ENCODE measurements around the gene EFCAB6.

The EFCAB6 gene

DNA sequence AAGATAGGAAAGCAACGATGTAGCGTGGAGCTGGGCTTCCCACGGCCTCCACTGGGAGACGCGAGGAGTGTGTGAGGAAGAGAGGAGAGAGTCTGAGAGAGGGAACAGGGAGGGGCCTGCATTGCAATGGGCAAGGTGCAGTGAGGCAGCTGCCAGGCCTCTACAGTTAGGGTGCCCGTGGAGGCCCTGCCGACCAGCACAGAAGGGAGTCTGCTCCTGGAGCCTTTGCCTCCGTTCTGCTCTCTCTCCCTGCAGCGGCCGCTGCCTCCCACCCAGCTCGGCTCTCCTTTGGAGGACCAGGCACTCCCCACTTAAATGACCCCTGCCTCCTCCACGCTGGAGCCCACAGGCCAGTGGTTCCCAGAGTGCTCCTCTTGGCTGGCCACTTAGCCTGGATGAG, 181.7 kb downstream of the EFCAB6 start:
- FAIRE-seq = no peak

DNA sequence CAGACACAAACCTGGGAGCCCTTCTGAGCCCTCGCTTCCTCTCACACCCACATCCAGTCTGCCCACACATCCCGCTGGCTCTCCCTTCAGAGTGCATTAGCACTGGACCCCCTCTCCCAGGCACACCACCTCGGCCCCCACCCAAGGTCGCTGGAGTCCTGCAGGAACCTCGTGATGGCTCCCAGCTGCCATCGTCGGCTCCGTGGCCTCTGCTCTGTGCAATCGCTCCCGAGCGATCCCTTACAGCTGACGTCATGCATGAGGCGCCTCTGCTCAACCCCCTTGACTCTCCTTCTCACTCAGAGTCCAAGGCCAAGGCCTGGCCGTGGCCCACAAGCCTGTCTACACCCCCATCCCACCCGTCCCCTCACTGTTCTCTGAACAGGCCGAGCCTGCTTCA, 183.9 kb downstream of the EFCAB6 start:
- no peak for FAIRE-seq

DNA sequence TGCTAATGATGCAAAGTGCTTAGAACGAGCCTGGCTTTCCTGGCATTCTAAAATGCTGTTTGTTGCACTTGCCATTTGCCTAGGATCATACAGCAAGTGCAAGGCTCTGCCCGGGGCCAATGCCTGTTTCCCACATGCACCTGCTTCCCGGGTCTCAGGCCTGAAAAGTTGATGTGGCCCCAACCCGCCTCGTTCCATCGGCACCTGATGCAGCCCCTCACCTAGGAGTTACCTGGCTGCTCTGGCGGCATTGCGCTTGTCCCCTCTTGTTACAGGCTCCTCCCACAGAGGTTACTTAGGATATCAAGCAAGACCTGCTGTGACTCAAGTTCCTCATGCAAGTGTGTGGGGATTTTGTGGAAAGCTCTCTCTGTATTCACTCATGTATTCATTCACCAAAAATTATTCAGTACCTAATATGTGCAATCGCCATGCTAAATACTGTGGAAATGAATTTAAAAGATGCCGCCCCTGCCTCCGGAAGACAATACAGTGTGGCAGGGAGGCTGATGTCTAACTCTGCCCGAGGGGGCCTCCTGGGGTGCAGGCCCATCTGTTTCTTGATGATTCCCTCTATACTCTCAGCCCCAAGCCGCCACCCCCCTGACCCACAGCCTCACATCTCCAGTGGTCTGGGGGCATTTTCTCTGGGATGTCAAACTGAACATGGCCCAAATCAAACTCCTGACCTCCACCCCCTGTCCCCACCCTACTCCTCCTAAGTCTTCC, 184.5 kb downstream of the EFCAB6 start:
- no peak for FAIRE-seq

DNA sequence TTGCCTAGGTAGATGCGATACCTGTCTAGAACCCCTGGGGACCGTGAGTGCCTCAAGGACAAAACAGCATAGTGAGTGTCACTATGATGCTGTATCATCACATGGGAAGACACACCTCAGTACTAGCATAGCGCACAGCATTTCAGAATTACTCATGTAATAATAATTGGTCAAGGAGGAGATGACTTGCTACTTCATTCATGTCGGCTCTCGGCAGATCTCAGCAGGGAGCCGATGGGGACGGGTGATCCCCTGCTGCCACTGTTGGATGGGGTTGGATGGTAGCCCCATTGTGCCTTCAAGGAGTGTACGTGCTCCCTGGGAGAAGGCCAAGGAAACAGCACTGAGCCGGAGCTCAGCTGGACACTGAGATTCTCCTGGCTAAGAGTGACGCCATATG, 186.9 kb downstream of the EFCAB6 start:
- no peak for FAIRE-seq

DNA sequence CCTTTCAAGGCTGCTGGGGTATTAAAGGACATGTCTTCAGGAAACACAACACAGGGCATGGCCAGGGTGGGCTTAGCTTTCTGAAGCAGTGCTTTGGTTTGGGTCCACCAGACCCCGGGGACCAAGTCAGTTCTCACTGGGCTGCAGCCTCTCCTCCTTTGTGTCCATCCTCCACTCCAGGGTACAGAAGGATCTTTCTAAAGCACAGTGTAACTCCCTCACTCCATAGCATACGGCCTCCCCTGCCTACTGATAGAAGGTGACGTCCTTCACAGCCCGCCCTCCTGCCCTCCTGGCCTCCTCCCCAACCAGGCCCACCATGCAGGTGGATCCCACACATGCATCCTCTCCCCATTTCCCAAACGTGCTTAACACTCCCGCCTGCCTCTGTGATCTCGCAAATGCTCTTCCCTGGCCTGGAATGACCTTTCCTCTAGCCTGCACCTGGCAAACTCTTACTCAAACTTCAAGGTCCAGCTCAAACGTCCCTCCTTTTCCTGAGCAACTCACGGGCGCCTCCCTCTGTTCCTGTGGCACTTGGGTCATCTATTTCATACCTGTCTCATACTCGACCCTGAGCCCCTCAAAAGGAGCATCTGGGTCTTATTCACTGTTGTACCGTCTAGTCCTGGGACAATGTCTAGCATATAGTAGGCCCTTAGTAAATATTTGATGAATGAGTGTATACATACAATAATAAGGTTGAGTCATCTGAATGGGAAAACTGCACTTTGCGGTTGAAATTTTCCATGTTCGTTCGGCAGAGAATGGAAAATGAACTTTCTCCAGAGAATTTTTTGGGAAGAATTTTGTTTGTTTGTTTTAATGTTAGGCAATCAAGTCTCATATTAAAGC, 187.7 kb downstream of the EFCAB6 start:
- FAIRE-seq = no peak

DNA sequence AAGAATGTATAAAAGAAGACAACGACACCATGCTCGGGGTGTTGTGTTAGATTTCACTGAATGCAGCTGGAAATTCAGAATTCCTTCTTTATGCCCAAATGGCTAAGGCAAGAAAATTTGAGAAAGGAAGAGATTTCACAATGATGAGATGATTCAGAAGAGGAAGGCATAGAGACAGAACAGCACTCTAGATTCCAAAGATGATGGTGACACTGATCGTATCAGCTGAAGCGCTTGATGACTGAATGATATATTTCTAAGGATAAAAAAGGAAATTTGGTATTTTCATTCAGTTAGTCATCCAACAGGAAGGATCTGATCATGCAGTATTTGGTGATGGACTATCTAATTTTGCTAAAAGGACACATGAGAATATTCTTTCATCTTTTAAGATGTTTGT, 189.2 kb downstream of the EFCAB6 start:
- FAIRE-seq = no peak

DNA sequence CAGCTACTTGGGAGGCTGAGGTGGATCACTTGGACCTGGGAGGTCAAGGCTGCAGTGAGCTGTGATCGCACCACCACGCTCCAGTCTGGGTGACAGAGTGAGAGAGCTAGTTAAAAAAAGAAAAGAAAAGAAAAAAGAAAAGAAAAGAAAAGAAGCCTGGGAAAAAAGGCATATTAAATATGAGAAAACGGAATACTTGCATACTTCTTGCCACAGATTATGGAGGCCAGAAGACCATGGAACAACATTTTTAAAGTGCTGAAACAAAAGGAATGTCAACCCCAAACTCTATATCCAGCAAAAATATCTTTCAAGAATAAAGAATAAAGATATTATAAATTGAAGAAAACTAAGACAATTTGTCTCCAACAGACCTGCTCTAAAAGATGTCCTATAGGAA, 191.9 kb downstream of the EFCAB6 start:
- FAIRE-seq = no peak

DNA sequence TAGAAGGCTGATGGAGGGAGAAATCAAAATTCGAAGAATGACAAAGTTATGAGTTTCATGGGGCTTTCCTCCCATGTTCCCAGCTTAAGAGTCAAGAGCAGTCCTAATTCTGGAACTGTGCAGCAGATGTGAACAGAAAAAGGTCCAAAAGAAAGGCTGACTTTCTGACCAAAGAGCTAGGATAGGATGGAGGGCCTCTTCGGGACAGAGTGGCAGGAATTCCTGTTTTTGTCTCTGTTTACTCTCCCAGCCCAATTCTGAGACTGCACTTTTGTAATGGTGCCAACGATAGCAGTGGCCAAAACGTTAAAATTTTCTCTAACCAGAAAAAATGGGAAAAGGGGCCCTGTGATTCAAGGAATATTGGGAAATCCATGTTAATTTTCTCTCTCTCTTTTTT, 193.6 kb downstream of the EFCAB6 start:
- no peak for FAIRE-seq

DNA sequence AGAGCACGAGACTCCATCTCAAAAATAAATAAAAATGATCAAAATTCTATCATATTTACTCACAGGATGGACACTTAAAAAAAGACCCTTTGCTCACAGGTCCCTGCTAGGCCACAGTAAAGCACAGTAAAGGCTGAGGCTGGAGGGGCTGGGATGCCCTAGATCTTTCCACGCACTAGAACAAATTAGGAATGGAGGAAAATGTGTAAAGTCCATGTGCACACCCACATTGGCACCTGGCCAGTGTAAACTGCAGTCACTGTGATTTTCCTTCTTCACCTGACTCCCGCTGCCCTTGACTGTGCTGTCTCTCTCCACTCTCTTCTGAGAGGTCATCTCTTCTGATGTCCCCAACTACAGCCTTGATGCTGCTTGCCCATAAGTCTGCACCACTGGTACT, 195.5 kb downstream of the EFCAB6 start:
- FAIRE-seq = no peak

DNA sequence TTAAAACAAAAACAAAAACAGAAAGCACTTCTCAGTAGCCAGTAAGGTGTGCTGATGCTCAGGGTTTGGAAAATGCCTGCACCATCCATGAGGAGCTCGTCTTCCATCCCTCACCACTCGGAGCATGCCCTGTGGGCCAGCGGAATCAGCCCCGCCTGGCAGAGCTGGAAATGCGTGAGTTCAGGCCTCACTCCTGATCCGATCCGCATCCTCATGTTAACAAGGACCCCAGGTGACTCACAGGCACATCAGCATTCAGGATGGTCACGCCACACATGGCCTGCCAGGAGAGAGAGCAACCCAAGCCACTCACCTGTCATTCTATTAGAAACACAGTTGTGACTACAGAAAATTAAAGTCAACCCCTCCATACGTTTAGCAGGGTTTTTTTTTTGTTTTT, 211.8 kb downstream of the EFCAB6 start:
- FAIRE-seq = no peak

DNA sequence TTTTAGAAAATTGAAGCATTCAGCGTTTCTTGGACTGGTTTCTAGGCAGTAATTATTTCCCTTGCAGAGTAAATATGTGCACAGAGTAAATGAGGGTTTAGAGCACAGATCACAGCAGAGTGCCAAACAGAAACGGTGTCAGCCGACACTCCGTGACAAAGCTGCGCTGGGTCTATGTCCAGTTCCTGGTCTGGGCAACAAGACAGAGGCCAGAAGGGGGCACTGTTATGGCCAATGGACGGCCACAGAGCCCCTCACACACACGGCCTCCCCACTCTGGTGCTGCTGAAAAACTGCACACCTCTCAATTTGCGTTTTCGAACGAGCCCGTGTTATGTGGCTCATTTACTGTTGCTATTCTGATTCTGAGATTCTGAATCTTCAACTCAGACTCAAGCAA, 219.6 kb downstream of the EFCAB6 start:
- FAIRE-seq = no peak

DNA sequence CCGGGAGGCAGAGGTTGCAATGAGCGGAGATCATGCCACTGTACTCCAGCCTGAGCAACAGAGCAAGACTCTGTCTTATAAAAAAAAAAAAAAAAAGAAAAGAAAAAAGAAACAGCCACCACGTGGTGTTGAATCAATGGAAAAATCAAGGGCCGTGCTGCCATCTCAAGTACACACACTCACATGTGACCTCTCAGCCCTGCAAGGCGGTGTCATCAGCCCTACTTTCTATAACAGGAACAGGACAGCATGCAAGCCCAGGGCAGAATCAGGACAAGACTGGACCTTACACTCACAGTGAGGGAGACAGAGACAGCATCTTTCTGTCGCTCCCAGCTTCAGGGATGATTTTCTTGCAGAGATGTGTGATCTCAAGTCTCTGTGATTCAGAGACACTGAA, 220.7 kb downstream of the EFCAB6 start:
- FAIRE-seq = no peak

DNA sequence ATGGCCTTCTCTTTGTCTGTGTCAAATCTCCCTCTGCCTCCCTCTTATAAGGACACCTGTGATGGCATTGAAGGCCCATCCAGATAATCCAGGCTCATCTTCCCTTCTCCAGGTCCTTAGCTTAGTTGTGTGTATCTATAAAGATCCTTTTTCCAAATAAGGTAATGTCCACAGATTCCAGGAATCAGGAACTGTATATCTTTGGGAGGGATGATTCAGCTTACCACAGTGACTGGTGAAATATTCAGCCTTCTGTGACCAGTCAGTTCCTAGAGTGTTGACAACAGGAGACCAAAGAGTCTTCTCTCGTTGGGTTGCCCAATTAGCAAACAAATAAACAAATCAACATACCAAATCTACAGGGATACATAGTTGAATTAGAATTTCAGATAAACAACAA, 224.5 kb downstream of the EFCAB6 start:
- no peak for FAIRE-seq

DNA sequence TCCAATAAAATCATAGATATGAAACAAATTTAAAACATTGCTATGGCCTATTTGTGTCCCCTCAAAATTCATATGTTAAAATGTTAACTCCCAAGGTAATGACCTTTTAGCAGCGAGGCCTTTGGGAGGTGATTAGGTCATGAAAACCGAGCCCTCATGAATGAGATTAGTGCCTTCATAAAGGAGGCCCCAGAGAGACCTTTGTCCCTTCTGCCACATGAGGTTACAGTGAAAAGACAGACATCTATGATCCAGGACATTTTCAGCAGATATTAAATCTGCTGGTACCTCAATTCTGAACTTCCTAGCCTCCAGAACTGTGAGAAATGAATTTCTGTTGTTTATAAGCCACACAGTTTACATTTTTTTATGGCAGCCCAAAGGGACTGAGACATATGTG, 228.6 kb downstream of the EFCAB6 start:
- no peak for FAIRE-seq

DNA sequence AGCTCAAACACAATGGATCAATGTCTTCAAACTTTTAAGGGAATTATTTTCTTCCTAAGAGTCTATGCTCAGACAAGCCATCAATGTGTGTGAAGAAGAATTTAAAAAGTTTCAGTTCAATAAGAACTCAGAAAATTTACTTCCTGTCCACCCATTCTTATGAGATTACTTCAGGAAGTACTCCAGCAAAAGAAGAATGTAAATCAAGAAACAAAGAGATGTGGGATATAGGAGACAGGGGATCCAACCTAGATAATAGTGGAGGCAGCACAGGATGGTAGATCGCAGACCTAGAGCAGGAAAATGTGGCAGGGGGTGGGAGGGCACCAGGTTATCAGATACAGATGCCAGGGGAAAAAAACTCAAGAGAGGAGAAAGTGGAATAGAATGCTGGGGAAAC, 229.7 kb downstream of the EFCAB6 start:
- no peak for FAIRE-seq

DNA sequence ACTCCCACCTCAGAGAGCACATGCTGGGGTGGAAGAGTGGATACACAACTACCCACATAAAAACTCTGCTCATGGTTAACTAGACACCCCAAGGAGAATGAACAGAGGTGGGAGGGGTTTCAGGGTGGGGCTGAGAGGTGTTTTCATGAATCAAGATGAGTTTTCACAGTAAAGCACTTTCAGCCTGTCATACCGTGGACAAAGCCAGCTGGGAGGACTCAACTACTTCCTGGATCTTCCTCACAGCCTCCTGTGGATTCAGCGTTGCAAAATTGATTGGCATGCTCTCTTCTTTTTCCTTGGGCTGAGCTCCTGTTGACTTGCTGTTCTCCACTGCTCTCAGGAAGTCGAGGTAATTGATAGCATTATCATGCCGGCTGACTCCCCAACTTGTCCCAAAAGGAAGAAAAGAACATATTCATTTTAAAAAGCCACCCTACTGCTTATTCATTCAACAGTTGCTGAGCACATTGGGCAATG, 231.8 kb downstream of the EFCAB6 start:
- FAIRE-seq = no peak

DNA sequence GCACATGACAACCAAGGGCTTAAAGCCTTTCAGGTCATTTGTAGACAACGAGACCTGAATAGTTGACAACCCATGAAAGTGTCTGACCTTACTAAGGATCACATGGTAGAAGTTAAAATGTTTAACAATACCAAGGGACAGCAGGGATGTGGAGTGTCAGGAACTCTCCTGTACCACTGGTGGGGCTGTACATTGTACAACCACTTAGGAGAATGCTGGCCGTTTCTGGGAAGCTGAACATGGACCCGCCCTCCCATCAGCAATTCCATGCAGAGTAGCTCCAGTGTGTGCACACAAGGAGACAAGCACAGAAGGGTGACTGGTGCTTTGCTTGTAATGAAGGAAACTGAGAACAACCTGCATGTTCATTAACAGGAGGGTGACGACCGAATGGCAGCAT, 237.4 kb downstream of the EFCAB6 start:
- no peak for FAIRE-seq

DNA sequence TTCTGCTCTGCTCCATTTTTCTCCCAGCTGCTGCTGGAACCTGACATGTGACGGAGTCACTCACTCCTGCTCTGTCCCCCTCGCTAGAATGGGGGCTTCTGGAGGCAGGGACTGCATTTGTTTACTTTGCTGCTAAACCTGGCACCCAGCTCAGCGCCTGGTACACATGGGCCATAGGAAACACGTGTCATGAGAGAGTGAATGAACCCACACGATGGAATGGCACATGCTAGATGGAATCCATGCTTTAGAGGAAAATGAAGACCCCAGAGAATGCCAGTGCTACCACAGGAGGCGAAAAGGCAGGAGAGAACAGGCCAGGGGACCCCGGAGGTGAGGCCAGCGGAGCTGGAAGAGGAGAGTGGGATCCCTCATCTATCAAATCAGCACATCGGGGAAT, 239.4 kb downstream of the EFCAB6 start:
- FAIRE-seq = no peak

DNA sequence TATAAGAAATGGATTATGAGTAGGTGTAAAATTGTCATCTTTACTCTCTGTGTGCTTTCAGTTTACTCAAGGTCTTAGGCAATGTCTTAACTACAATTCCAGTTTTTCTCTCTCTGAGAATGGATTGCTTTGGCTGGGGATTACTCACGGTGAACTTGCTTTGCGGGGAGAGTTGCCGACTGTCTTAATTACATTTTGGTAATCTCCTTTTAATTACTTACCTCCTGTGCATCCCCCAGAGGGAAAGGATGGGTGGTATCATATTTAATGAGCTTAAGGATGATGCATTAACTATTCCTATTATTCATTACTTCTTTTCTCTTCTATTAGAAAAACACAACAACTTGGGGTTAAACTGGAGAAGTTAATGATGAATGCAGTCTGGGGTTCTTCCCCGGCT, 240.9 kb downstream of the EFCAB6 start:
- no peak for FAIRE-seq

DNA sequence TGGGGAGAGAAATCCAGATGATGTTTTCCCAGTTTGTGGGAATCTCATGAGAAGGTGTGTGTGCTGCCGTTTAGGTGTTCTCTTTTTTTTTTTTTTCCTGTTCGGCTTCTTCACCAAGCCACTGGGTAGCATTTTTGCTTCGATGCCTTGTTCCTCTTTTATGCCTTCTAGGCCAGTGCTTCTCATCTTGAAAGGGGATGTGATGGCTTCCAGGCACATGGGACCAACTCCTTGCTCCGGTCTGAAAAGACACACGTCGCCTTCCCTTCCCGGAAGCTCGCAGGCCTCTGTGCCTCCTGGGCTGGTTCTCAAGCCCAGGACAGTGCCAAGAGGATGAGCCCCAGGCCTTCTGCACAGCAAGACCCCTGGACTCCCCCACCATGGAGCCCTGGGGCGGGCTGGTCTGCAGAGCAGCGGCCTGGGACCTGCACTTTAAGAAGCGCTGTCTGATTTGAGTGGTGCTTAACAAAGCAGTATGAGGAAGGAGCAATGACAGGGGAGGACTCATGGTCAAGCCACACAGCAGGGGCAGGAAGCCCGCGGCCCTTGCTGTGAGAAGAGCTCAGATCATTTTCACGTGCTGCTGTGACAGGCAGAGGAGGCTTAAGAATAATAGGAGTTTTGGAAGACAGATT, 241.5 kb downstream of the EFCAB6 start:
- FAIRE-seq = no peak

DNA sequence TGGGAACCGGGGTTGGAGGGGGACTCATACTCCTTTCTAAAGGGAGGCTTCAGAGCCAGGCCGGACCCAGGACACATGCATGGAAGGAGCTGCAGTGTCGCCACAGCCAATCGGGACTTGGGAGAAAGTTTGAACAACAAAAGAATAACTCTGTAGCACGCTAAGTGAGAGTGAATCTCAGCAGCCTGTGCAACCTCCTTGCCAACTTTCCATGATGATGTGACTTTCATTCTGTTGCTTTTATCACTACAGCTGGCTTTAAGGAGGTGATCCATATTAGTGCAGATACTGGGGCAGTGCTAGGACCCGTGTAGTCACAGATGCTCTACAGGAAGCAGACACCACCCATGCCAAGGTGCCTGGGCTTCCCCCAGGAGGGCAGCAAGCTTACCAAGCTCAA, 243.0 kb downstream of the EFCAB6 start:
- no peak for FAIRE-seq

DNA sequence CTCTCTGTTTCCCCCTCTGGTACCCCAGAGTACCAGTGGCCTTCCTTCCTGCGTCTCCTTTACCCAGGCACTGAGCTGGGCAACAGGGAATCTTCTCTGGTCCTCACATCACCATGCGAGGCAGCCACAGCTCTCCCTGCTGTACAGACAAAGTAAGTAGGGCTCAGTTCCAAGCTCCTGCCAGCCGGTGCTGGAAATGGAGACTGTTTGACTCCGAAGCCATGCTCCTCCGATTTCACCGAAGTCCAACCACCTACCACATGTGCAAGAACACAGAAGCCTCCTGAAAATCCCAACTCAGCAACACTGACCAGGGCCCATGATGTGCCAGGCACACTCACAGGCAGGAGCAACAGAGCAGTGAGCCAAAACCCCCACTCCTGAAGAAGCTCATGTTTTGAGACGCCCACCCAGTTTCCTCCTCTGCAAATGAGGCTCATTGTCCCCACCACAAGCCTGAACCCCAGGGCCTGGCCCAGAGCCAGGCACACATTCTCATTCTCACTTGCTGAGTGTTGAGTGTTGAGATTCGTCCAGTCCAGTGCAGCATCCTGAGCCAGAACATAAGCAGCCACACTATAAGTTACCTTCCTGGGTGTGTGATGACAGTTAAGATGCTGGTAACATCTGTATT, 244.3 kb downstream of the EFCAB6 start:
- FAIRE-seq = no peak

DNA sequence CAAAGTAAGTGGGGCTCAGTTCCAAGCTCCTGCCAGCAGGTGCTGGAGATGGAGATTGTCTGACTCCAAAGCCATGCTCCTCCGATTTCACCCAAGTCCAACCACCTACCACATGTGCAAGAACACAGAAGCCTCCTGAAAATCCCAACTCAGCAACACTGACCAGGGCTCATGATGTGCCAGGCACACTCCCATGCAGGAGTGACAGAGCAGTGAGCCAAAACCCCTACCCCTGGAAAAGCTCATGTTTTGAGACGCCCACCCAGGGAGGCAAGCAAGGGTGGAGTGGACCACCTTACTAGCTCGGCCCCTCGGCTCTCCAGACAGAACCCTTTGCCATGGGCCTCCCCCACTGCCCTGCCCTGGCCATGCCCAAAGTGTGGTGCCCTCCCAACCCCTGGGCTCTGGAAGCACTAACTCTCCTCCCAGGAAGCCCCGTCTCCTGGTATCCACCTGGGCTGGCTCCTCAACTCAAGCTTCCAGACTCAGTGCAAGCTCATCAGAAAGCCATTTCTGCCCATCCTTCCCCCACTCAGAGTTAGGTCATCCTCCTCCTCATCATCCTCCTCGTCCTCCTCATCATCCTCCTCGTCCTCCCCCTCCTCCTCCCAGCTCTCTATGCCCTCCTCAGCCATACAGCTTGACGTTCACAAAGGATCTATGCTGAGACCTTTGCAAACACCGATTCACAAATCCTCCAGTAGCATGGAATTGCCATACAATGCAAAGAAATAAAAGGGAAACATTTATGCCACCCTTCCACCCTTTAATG, 245.4 kb downstream of the EFCAB6 start:
- no peak for FAIRE-seq
